ENCODE results near the gene MBP.

GRCh38 chr18:77032181-77032701 is 100.3 kb downstream of the MBP start:
- no peak for TF ChIP-seq POLR2A (IDR thresholded peaks at IDR 0.05; ENCODE audit: low read depth, low read length)
- TF ChIP-seq POLR2AphosphoS5 (IDR thresholded peaks at IDR 0.05; ENCODE audit: low read depth, low read length): no peak
- no peak for TF ChIP-seq TAF1 (IDR thresholded peaks at IDR 0.05; ENCODE audit: borderline replicate concordance, low read depth, low read length)

Measured in GM12892 (cell line).